ENCODE data around the gene NXPH4.

The NXPH4 gene

DNA sequence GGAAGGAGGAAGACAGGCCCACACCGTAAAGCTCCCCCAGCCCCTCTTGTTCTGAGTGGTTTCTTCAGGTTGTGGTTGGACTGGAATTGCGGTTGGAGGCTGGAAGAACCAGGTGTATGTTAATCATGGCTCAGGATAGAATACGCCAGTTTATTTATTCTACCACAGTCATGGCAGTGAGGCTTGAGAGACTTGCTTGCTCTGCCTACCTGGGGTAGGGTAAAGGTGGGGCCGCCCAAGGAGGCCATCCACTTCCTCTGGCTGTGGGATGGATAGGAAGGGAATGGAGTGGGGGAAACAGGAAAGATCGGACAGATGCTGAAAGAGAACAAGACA lies 21.0 kb downstream of the NXPH4 start:
- Histone ChIP-seq H3K9ac (ENCODE audit: low read depth, low read length) (no peak overlapping the region), H3K9me3 (replicated peaks; ENCODE audit: low read length) (no peaks in the 10 kb centered on the region), H3K4me1 (ENCODE audit: control insufficient read depth, insufficient read depth, low read length) (peaks cover 56% of the 10 kb centered on the region), H3K4me3 (ENCODE audit: low read length) (no peak overlapping the region), H3K36me3 (ENCODE audit: insufficient read depth, low read length) (peaks cover 29% of the 10 kb centered on the region), H3K4me2 (ENCODE audit: low read length) (no peak overlapping the region), H3K27me3 (ENCODE audit: control insufficient read depth, insufficient read depth, low read length) (peaks cover 12% of the 10 kb centered on the region)

DNA sequence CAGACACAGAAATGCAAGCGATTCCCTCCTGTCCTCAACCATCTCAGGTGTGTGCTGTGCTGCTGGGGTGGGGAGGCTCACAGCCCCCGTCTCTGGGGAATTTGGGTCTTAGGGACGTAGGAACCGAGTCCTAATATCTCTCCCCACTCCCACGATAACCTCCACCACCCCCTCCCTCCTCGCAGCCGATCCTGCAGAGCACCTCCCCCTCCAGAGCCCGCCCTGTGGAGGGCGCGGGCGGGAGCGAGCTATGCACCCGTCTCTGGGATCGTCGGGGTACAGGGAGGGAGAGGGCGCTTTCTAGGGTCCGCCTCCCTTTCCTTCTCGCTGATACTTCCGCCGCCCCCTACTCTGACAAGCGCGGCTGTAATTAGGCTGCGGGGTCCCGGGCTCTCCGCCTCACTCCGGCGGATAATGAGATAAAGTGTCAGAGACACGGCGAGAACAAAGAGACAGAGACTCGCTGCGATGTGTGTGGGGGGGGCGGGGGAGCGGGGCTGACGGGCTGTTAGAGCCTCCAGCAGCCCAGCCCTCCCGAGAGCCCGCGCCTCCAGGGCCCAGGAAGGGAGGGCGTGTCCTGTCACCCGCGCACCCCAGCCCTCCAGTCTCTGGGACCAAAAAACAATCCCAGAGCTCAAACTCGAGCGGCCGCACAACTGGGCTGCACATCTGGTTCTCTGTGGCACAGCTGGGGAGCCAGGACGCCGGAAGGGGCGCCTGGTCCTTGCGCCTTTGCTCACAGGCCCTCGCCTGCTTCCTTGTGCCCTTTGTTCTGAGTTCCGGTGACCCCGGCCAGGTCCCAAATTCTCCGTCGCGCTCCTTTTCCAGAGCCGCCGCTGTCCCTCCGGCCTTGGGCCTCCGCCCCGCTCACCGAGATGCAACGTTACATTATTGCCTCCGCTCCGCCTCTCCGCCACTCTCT lies 21.6 kb downstream of the NXPH4 start:
- Histone ChIP-seq H3K4me3 (ENCODE audit: low read length) (peak overlapping the region; percentile 63), H3K9me3 (replicated peaks; ENCODE audit: low read length) (no peaks in the 10 kb centered on the region), H3K4me1 (ENCODE audit: control insufficient read depth, insufficient read depth, low read length) (peaks cover 59% of the 10 kb centered on the region), H3K4me2 (ENCODE audit: low read length) (peak overlapping the region; percentile 99), H3K27me3 (ENCODE audit: control insufficient read depth, insufficient read depth, low read length) (peaks cover 12% of the 10 kb centered on the region), H3K36me3 (ENCODE audit: insufficient read depth, low read length) (peaks cover 22% of the 10 kb centered on the region), H3K9ac (ENCODE audit: low read depth, low read length) (peak overlapping the region; percentile 33)

DNA sequence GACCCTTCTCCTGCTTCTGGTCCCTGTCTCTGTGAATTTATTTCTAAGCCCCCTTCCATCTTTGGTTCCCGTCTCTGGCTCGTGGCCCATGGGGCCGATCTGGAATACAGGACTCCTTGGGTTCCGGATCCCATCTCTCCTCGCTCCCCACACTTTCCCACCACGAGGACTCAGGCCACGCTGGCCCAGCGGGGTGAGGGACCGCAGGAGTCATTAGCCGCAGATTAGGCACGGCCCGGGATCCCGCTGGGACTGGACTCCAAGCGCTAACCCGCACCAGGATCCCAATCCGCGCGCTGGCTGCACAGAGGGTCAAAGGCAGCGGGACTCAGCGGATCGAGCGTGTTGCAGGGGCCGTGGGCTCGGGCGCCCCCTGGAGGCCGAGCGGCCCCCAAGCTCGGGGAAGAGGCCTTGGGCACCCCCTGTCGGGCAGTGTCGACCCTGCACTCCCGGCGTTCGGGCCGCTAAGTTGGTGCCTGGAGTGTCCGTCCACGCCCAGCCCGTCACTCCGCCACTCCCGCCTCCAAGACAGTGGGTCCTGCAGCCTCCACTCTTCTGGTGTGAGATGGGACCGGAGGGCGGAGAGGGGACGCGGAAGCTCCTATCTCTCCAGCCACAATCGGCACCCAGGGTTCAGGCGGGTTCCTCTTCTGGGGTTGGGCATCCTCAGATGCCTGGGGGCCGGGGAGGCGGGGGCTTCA lies 22.4 kb downstream of the NXPH4 start:
- Histone ChIP-seq H3K27me3 (ENCODE audit: control insufficient read depth, insufficient read depth, low read length) (peaks cover 12% of the 10 kb centered on the region), H3K9ac (ENCODE audit: low read depth, low read length) (peak overlapping the region; percentile 79), H3K4me2 (ENCODE audit: low read length) (peak overlapping the region; percentile 99), H3K36me3 (ENCODE audit: insufficient read depth, low read length) (peaks cover 14% of the 10 kb centered on the region), H3K9me3 (replicated peaks; ENCODE audit: low read length) (no peaks in the 10 kb centered on the region), H3K4me3 (ENCODE audit: low read length) (peak overlapping the region; percentile 85), H3K4me1 (ENCODE audit: control insufficient read depth, insufficient read depth, low read length) (peaks cover 55% of the 10 kb centered on the region)

DNA sequence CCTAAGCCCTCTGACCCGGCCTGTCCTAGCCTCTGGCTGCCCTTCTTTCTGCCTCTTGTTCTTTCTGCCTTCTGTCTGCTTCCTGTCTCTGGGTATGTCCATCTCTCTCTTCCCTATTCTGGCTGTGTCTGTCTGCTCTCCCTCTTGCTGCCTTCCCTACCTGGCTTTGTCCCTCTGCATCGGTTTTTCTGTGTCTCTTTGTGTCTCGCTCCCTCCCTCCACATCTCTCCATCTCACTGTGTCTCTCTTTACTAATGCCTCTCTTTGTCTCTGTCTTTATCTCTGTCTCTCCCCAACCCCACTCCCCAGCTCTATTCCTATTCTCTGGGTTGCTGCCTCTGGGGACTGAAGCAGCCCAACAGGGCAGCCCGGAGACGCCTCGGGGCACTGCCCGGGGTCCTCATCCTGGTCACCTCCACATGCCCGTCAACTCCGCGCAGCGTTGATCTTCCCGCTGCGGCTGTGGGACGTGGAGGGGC lies 23.0 kb downstream of the NXPH4 start:
- peaks cover 12% of the 10 kb centered on the region for H3K27me3 ChIP-seq (ENCODE audit: control insufficient read depth, insufficient read depth, low read length)
- H3K36me3 ChIP-seq (ENCODE audit: insufficient read depth, low read length): peaks cover 10% of the 10 kb centered on the region
- no peaks in the 10 kb centered on the region for H3K9me3 ChIP-seq (replicated peaks; ENCODE audit: low read length)
- H3K4me2 ChIP-seq (ENCODE audit: low read length): peak overlapping the region; percentile 99
- H3K4me1 ChIP-seq (ENCODE audit: control insufficient read depth, insufficient read depth, low read length): peaks cover 53% of the 10 kb centered on the region
- peak overlapping the region; percentile 85 for H3K4me3 ChIP-seq (ENCODE audit: low read length)
- H3K9ac ChIP-seq (ENCODE audit: low read depth, low read length): peak overlapping the region; percentile 79

DNA sequence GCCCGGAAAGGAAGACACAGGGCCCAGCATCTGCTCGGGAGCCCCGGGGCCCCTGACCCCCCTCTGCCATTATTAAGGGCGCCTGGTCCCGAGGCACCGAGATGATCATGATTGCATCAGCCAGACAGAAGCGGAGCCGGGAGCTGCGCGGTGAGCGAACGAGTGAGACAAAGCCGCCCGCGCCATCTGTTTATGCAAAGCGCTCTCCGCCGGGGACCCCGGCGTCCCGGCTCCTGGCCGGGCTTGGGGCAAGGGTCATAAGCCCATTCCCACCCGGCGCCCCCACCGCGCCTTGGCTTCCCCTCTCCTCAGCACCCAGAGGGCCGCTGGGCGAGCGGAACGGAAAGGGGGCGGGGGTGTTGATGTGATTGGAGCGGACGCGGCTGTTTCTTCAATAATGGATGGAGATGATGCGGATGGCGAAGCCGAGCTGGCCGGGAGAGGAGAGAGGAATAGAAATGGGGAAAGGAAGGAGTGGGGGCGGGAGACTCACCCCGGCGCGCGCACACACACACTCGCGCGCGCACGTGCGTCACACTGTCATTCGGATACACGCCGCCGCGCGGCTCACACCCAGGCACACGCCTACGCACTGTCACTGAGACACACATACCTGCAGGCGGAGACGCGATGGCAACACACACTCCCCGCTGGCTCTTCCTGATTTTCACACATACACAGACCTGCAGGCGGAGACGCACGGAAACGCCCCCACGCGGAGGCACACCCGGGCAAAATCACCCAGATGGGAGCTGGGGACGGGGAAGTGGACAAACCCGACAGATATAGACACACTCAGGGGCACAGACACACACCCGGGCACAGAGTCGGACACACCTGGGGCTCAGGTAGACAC lies 23.7 kb downstream of the NXPH4 start:
- H3K27me3 ChIP-seq (ENCODE audit: control insufficient read depth, insufficient read depth, low read length): peaks cover 12% of the 10 kb centered on the region
- H3K9me3 ChIP-seq (replicated peaks; ENCODE audit: low read length): no peaks in the 10 kb centered on the region
- H3K4me1 ChIP-seq (ENCODE audit: control insufficient read depth, insufficient read depth, low read length): peaks cover 49% of the 10 kb centered on the region
- H3K36me3 ChIP-seq (ENCODE audit: insufficient read depth, low read length): peaks cover 6% of the 10 kb centered on the region
- peak overlapping the region; percentile 99 for H3K4me2 ChIP-seq (ENCODE audit: low read length)
- H3K4me3 ChIP-seq (ENCODE audit: low read length): peak overlapping the region; percentile 85
- peak overlapping the region; percentile 79 for H3K9ac ChIP-seq (ENCODE audit: low read depth, low read length)

DNA sequence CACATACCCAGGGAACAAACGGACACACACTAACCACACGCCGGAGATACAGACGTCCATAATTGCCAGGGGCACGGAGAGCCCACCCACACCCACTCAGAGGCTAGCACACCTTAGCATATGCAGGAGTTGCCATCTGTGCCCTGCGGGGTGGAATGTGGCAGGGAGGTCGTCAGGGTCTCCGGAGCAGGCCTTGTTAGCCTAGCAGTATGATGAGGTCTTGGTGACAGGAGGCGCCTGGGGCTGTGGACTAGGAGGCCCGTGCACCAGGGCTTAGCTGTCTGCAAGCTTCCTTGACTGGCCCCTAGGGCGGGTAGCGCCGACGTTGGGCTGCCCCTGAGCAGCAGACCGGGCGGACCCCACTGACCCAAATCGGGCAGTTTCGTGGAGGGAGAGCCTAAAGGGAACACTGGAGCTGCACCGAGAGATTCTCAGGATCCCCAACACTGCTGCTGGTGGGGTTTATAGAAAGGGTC lies 24.4 kb downstream of the NXPH4 start:
- Histone ChIP-seq H3K9ac (ENCODE audit: low read depth, low read length) (peak overlapping the region; percentile 79), H3K4me2 (ENCODE audit: low read length) (peak overlapping the region; percentile 99), H3K36me3 (ENCODE audit: insufficient read depth, low read length) (no peaks in the 10 kb centered on the region), H3K27me3 (ENCODE audit: control insufficient read depth, insufficient read depth, low read length) (peaks cover 12% of the 10 kb centered on the region), H3K9me3 (replicated peaks; ENCODE audit: low read length) (no peaks in the 10 kb centered on the region), H3K4me3 (ENCODE audit: low read length) (peak overlapping the region; percentile 85), H3K4me1 (ENCODE audit: control insufficient read depth, insufficient read depth, low read length) (peaks cover 49% of the 10 kb centered on the region)

DNA sequence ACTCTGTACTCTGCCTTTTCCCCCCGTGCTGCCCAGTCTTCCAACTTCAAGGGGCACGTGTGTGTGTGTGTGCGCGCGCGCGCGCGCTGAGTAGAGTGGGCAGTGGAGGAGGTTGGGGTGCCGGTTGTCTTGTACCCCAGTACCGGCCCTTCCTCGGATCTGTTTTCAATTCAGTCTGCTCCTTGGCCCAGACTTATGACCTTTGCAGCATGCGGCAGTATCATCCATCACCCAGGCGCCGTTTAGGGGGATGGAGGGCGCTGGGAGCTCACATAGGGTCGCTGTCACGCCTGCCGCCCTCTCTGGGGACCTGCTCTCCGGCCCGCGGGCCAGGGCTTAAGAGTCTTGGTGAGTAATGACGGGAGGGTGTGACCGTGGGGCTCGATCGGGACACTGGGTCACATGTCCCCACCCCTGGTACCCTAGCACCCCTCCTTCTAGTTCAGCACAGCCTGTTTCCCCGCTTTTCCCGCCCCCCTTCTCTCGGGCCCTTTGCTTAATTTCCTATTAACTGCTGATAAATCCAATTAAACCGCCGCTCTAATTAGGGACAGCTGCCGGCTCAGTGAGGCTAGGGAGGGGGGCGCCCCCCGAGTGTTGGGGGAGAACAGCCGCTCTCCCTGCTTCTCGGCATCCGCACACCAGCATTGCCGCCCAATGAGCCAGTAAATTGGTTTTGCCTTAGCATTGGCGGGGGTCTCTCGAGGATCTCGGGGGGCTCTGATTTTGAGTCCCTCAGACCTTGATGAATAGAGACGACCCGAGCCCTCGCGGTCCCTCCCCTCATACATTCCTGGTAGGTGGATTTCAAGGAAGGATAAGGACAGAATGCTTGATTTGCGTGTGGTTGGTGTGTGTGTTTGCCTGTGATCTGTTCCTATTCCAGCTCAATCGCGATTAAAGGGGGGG lies 25.1 kb downstream of the NXPH4 start:
- Histone ChIP-seq H3K27me3 (ENCODE audit: control insufficient read depth, insufficient read depth, low read length) (peaks cover 12% of the 10 kb centered on the region), H3K4me3 (ENCODE audit: low read length) (no peak overlapping the region)

GRCh38 chr12:57242329-57242690 lies 25.7 kb downstream of the NXPH4 start:
- Histone ChIP-seq H3K9me3 (replicated peaks; ENCODE audit: low read length) (no peaks in the 10 kb centered on the region), H3K27me3 (ENCODE audit: control insufficient read depth, insufficient read depth, low read length) (peaks cover 12% of the 10 kb centered on the region), H3K4me2 (ENCODE audit: low read length) (peak overlapping the region; percentile 64), H3K4me3 (ENCODE audit: low read length) (no peak overlapping the region), H3K36me3 (ENCODE audit: insufficient read depth, low read length) (no peaks in the 10 kb centered on the region), H3K4me1 (ENCODE audit: control insufficient read depth, insufficient read depth, low read length) (peaks cover 49% of the 10 kb centered on the region), H3K9ac (ENCODE audit: low read depth, low read length) (no peak overlapping the region)

More for the DNA sequence above, 25.1 kb downstream of the NXPH4 start:
- H3K4me2 ChIP-seq (ENCODE audit: low read length): peak overlapping the region; percentile 99
- no peak overlapping the region for H3K9ac ChIP-seq (ENCODE audit: low read depth, low read length)
- no peaks in the 10 kb centered on the region for H3K9me3 ChIP-seq (replicated peaks; ENCODE audit: low read length)
- H3K4me1 ChIP-seq (ENCODE audit: control insufficient read depth, insufficient read depth, low read length): peaks cover 49% of the 10 kb centered on the region
- H3K36me3 ChIP-seq (ENCODE audit: insufficient read depth, low read length): no peaks in the 10 kb centered on the region

DNA sequence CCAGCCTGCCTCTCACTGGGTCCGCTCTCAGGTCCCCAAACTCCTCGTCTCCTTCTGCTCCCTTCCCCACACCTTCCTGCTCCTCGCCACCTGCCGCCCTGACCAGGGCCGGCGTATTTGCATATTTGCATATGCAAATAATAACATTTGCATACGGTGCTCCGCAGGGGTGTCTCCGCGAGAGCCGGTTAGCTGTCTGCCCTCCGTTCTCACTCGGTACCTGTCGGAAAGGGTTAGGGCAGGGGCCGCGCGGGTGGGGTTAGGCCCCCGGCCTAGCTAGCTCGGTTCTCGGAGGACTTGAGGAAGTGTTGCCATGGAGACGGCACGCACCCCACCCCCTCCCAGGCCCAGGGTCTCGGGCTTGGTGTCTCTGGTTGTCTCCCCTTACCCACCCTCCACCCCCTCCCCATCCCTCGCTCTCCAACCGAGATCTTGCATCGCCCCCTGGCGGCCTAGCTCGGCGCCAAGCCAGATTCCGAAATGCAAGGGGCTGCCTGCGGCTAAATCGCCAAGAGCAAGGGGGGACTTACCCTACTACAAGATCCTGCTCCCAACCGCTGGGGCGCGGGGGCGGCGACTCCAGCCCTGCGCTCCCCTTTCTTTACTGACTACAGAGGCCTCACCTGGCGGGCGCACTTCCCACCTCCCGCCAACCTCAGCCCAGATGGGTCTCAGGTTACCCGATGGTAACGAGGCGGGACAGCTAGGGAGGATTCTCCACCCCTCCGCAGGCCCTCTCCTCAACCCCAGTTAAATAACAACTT lies 26.3 kb downstream of the NXPH4 start:
- Histone ChIP-seq H3K9ac (ENCODE audit: low read depth, low read length) (no peak overlapping the region), H3K4me1 (ENCODE audit: control insufficient read depth, insufficient read depth, low read length) (peaks cover 48% of the 10 kb centered on the region), H3K4me3 (ENCODE audit: low read length) (peak overlapping the region; percentile 18), H3K4me2 (ENCODE audit: low read length) (peak overlapping the region; percentile 64), H3K27me3 (ENCODE audit: control insufficient read depth, insufficient read depth, low read length) (peaks cover 12% of the 10 kb centered on the region), H3K36me3 (ENCODE audit: insufficient read depth, low read length) (no peaks in the 10 kb centered on the region), H3K9me3 (replicated peaks; ENCODE audit: low read length) (no peaks in the 10 kb centered on the region)
